Measurements from ENCODE around the gene PCYT1A. TPM values are rescaled to one million over a fixed set of nuclear protein-coding genes. Genes with fewer than 3 reads are reported as not detected.

Gene PCYT1A
- polyA plus RNA-seq, 3 donors from 2014 or later, result 19.4 to 38.3 (median 32.0) TPM

- Mint-ChIP-seq H3K9me3 (no peaks in the 10 kb centered on the region), H3K4me3 (peak overlapping the region; percentile 79 to 92 (median 81)), H3K4me1 (peaks cover 47 to 65% of the 10 kb centered on the region in 2 donors), H3K27ac (peak overlapping the region; percentile 95 to 99 (median 98)), H3K36me3 (peaks cover 4 to 10% (median 10%) of the 10 kb centered on the region in 3 donors), H3K27me3 (ENCODE audit: low read depth in 3 of 3) (peaks cover 0 to 4% (median 0%) of the 10 kb centered on the region in 3 donors)
- DNase-seq, result no peak
These were observed 12.4 kb downstream of the PCYT1A start for GRCh38 chr3:196275126-196275525.

- peak overlapping the region; percentile 95 to 99 (median 98) for H3K27ac Mint-ChIP-seq
These were observed 12.9 kb downstream of the PCYT1A start for GRCh38 chr3:196274585-196274984.

GRCh38 chr3:196273655-196274054 is 13.9 kb downstream of the PCYT1A start:
- DNase-seq, result peak in 1 of 3 donors; percentile 16
- Mint-ChIP-seq H3K27me3 (ENCODE audit: low read depth in 3 of 3) (peaks cover 0 to 4% (median 1%) of the 10 kb centered on the region in 3 donors), H3K9me3 (no peaks in the 10 kb centered on the region), H3K27ac (peak overlapping the region; percentile 93 to 99 (median 96)), H3K36me3 (peaks cover 12 to 16% (median 16%) of the 10 kb centered on the region in 3 donors), H3K4me1 (peaks cover 45 to 67% of the 10 kb centered on the region in 2 donors), H3K4me3 (peak overlapping the region in 4 of 5 donors; percentile 36 to 89 (median 68))

More at GRCh38 chr3:196274585-196274984, 12.9 kb downstream of the PCYT1A start:
- Mint-ChIP-seq H3K36me3 (peaks cover 6 to 11% (median 11%) of the 10 kb centered on the region in 3 donors), H3K4me3 (peak overlapping the region; percentile 79 to 92 (median 81)), H3K9me3 (no peaks in the 10 kb centered on the region), H3K27me3 (ENCODE audit: low read depth in 3 of 3) (peaks cover 0 to 4% (median 0%) of the 10 kb centered on the region in 3 donors), H3K4me1 (peaks cover 46 to 66% of the 10 kb centered on the region in 2 donors)
- peak; percentile 75 to 81 (median 76) for DNase-seq

- Mint-ChIP-seq H3K9me3 (no peaks in the 10 kb centered on the region), H3K4me1 (peaks cover 40 to 65% of the 10 kb centered on the region in 2 donors), H3K27me3 (ENCODE audit: low read depth in 3 of 3) (peaks cover 0 to 4% (median 1%) of the 10 kb centered on the region in 3 donors), H3K4me3 (peak overlapping the region in 2 of 5 donors; percentile 12 to 39), H3K36me3 (peaks cover 13 to 16% (median 16%) of the 10 kb centered on the region in 3 donors), H3K27ac (peak overlapping the region; percentile 93 to 99 (median 96))
- DNase-seq, result no peak
These were observed 14.7 kb downstream of the PCYT1A start for GRCh38 chr3:196272826-196273225.

- H3K27ac Mint-ChIP-seq, result peak overlapping the region; percentile 10 to 64 (median 40)
- H3K9me3 Mint-ChIP-seq, result no peaks in the 10 kb centered on the region
- peaks cover 16% of the 10 kb centered on the region in 3 donors for H3K36me3 Mint-ChIP-seq
- DNase-seq, result no peak
- peaks cover 40 to 60% of the 10 kb centered on the region in 2 donors for H3K4me1 Mint-ChIP-seq
- no peak overlapping the region for H3K4me3 Mint-ChIP-seq
- peaks cover 0 to 4% (median 1%) of the 10 kb centered on the region in 3 donors for H3K27me3 Mint-ChIP-seq (ENCODE audit: low read depth in 3 of 3)
These were observed 17.0 kb downstream of the PCYT1A start for GRCh38 chr3:196270499-196270898.

- peak overlapping the region in 5 of 6 donors; percentile 9 to 84 (median 71) for H3K27ac Mint-ChIP-seq
- no peak for DNase-seq
- H3K27me3 Mint-ChIP-seq (ENCODE audit: low read depth in 3 of 3), result peaks cover 0 to 5% (median 1%) of the 10 kb centered on the region in 3 donors
- H3K36me3 Mint-ChIP-seq, result peaks cover 12 to 22% (median 18%) of the 10 kb centered on the region in 3 donors
- H3K4me3 Mint-ChIP-seq, result no peak overlapping the region
- no peaks in the 10 kb centered on the region for H3K9me3 Mint-ChIP-seq
- peaks cover 32 to 53% of the 10 kb centered on the region in 2 donors for H3K4me1 Mint-ChIP-seq
These were observed 19.0 kb downstream of the PCYT1A start for GRCh38 chr3:196268284-196269163.

- peaks cover 16 to 35% of the 10 kb centered on the region in 2 donors for H3K4me1 Mint-ChIP-seq
- peaks cover 0 to 2% (median 0%) of the 10 kb centered on the region in 3 donors for H3K27me3 Mint-ChIP-seq (ENCODE audit: low read depth in 3 of 3)
- no peak overlapping the region for H3K4me3 Mint-ChIP-seq
- DNase-seq, result no peak
- peaks cover 11 to 26% (median 14%) of the 10 kb centered on the region in 3 donors for H3K36me3 Mint-ChIP-seq
- H3K27ac Mint-ChIP-seq, result peak overlapping the region in 2 of 6 donors; percentile 3 to 4
- no peaks in the 10 kb centered on the region for H3K9me3 Mint-ChIP-seq
These were observed 23.7 kb downstream of the PCYT1A start for GRCh38 chr3:196263819-196264218.

GRCh38 chr3:196260784-196261183 is 26.7 kb downstream of the PCYT1A start:
- Mint-ChIP-seq H3K4me3 (no peak overlapping the region), H3K27me3 (ENCODE audit: low read depth in 3 of 3) (peaks cover 0 to 2% (median 0%) of the 10 kb centered on the region in 3 donors), H3K9me3 (no peaks in the 10 kb centered on the region), H3K4me1 (peaks cover 14 to 26% of the 10 kb centered on the region in 2 donors), H3K36me3 (peaks cover 14 to 27% (median 16%) of the 10 kb centered on the region in 3 donors), H3K27ac (peak overlapping the region in 2 of 6 donors; percentile 2 to 12)
- DNase-seq, result no peak

- peak overlapping the region in 4 of 6 donors; percentile 17 to 51 (median 26) for H3K27ac Mint-ChIP-seq
- H3K9me3 Mint-ChIP-seq, result no peaks in the 10 kb centered on the region
These were observed 31.8 kb downstream of the PCYT1A start for GRCh38 chr3:196255776-196256175.

GRCh38 chr3:196254376-196255283 is 32.9 kb downstream of the PCYT1A start:
- H3K4me1 Mint-ChIP-seq, result peaks cover 3 to 14% of the 10 kb centered on the region in 2 donors
- no peak for DNase-seq
- peak overlapping the region in 4 of 6 donors; percentile 2 to 61 (median 17) for H3K27ac Mint-ChIP-seq
- H3K27me3 Mint-ChIP-seq (ENCODE audit: low read depth in 3 of 3), result no peaks in the 10 kb centered on the region
- H3K36me3 Mint-ChIP-seq, result peaks cover 4 to 10% (median 6%) of the 10 kb centered on the region in 3 donors
- no peaks in the 10 kb centered on the region for H3K9me3 Mint-ChIP-seq
- no peak overlapping the region for H3K4me3 Mint-ChIP-seq

More at GRCh38 chr3:196255776-196256175, 31.8 kb downstream of the PCYT1A start:
- Mint-ChIP-seq H3K36me3 (peaks cover 4 to 15% (median 7%) of the 10 kb centered on the region in 3 donors), H3K4me1 (peaks cover 3 to 14% of the 10 kb centered on the region in 2 donors), H3K4me3 (no peak overlapping the region), H3K27me3 (ENCODE audit: low read depth in 3 of 3) (no peaks in the 10 kb centered on the region)
- no peak for DNase-seq

GRCh38 chr3:196251918-196252317 is 35.6 kb downstream of the PCYT1A start:
- H3K27ac Mint-ChIP-seq, result peak overlapping the region in 1 of 6 donors; percentile 26
- DNase-seq, result no peak
- no peaks in the 10 kb centered on the region for H3K9me3 Mint-ChIP-seq
- peaks cover 6 to 15% of the 10 kb centered on the region in 2 donors for H3K4me1 Mint-ChIP-seq
- H3K4me3 Mint-ChIP-seq, result no peak overlapping the region
- peaks cover 0 to under 1% (median 0%) of the 10 kb centered on the region in 3 donors for H3K27me3 Mint-ChIP-seq (ENCODE audit: low read depth in 3 of 3)
- H3K36me3 Mint-ChIP-seq, result peaks cover 0 to 8% (median 6%) of the 10 kb centered on the region in 3 donors

GRCh38 chr3:196246612-196247308 is 40.8 kb downstream of the PCYT1A start:
- H3K36me3 Mint-ChIP-seq, result peaks cover 4 to 21% (median 16%) of the 10 kb centered on the region in 3 donors
- H3K4me3 Mint-ChIP-seq, result peak overlapping the region in 1 of 5 donors; percentile 42
- peaks cover 5 to 21% of the 10 kb centered on the region in 2 donors for H3K4me1 Mint-ChIP-seq
- peak; percentile 13 to 61 (median 44) for DNase-seq
- peaks cover 0 to 2% (median 0%) of the 10 kb centered on the region in 3 donors for H3K27me3 Mint-ChIP-seq (ENCODE audit: low read depth in 3 of 3)
- peak overlapping the region in 5 of 6 donors; percentile 21 to 81 (median 79) for H3K27ac Mint-ChIP-seq
- H3K9me3 Mint-ChIP-seq, result no peaks in the 10 kb centered on the region

Measured in immature natural killer cell (primary cell).